IPS-15b (cell line): Measurements from ENCODE around the gene ACMSD.
"Not testable (repeated sequence)": the region's sequence is repeated elsewhere in the genome, so short reads cannot be mapped to it uniquely, and the experiment has no call there.

Experiments used
- H3K27me3 ChIP-seq: one replicate; pipeline ENCODE4 v1.6.1; 2013; ENCODE audit warnings: low read length; ENCODE audit not compliant: control insufficient read depth, insufficient read depth
- H3K36me3 ChIP-seq: one replicate; pipeline ENCODE4 v1.6.1; 2013; ENCODE audit warnings: low read length; ENCODE audit not compliant: control insufficient read depth, insufficient read depth
- H3K4me1 ChIP-seq: one replicate; pipeline ENCODE4 v1.6.1; 2013; ENCODE audit warnings: mild to moderate bottlenecking, low read length; ENCODE audit not compliant: control insufficient read depth, insufficient read depth
- H3K4me3 ChIP-seq: one replicate; pipeline ENCODE4 v1.5.1; 2013; ENCODE audit warnings: low read depth, low read length
- H3K9ac ChIP-seq: one replicate; pipeline ENCODE4 v1.6.1; 2013; ENCODE audit warnings: low read depth, mild to moderate bottlenecking, low read length
- H3K9me3 ChIP-seq: one replicate; pipeline ENCODE4 v1.6.1; 2013; ENCODE audit warnings: mild to moderate bottlenecking, low read length; ENCODE audit not compliant: control insufficient read depth, insufficient read depth

Gene ACMSD

GRCh38 chr2:134823431-134823830 lies 15.0 kb upstream of the ACMSD start:
- Histone ChIP-seq H3K4me1 (no peaks in the 10 kb centered on the region), H3K27me3 (no peaks in the 10 kb centered on the region), H3K9me3 (no peaks in the 10 kb centered on the region), H3K36me3 (no peaks in the 10 kb centered on the region), H3K9ac (no peak overlapping the region), H3K4me3 (no peak overlapping the region)

- Histone ChIP-seq H3K36me3 (no peaks in the 10 kb centered on the region), H3K9ac (no peak overlapping the region), H3K4me3 (no peak overlapping the region), H3K9me3 (no peaks in the 10 kb centered on the region), H3K27me3 (no peaks in the 10 kb centered on the region), H3K4me1 (no peaks in the 10 kb centered on the region)
Observed at GRCh38 chr2:134823832-134824231, 14.6 kb upstream of the ACMSD start.

GRCh38 chr2:134825716-134826115 lies 12.7 kb upstream of the ACMSD start:
- not testable (repeated sequence) for H3K9me3 ChIP-seq, H3K36me3 ChIP-seq, H3K4me3 ChIP-seq, H3K9ac ChIP-seq, H3K4me1 ChIP-seq, H3K27me3 ChIP-seq

GRCh38 chr2:134835471-134835870 lies 2.9 kb upstream of the ACMSD start:
- no peak overlapping the region for H3K4me3 ChIP-seq
- no peak overlapping the region for H3K9ac ChIP-seq
- H3K4me1 ChIP-seq, result no peaks in the 10 kb centered on the region
- no peaks in the 10 kb centered on the region for H3K9me3 ChIP-seq
- no peaks in the 10 kb centered on the region for H3K36me3 ChIP-seq
- no peaks in the 10 kb centered on the region for H3K27me3 ChIP-seq

GRCh38 chr2:134836986-134837385 lies 1.4 kb upstream of the ACMSD start:
- H3K36me3 ChIP-seq, result no peaks in the 10 kb centered on the region
- no peaks in the 10 kb centered on the region for H3K27me3 ChIP-seq
- H3K4me1 ChIP-seq, result no peaks in the 10 kb centered on the region
- H3K9ac ChIP-seq, result no peak overlapping the region
- no peak overlapping the region for H3K4me3 ChIP-seq
- H3K9me3 ChIP-seq, result no peaks in the 10 kb centered on the region

- Histone ChIP-seq H3K9ac (no peak overlapping the region), H3K27me3 (no peaks in the 10 kb centered on the region), H3K4me3 (no peak overlapping the region), H3K9me3 (no peaks in the 10 kb centered on the region), H3K4me1 (no peaks in the 10 kb centered on the region), H3K36me3 (no peaks in the 10 kb centered on the region)
Observed at GRCh38 chr2:134839649-134840048, 1.2 kb downstream of the ACMSD start.

- H3K9ac ChIP-seq, result no peak overlapping the region
- H3K4me3 ChIP-seq, result no peak overlapping the region
- H3K27me3 ChIP-seq, result no peaks in the 10 kb centered on the region
- H3K9me3 ChIP-seq, result no peaks in the 10 kb centered on the region
- no peaks in the 10 kb centered on the region for H3K4me1 ChIP-seq
- no peaks in the 10 kb centered on the region for H3K36me3 ChIP-seq
Observed at GRCh38 chr2:134842930-134843490, 4.6 kb downstream of the ACMSD start.

- H3K9ac ChIP-seq, result no peak overlapping the region
- H3K9me3 ChIP-seq, result no peaks in the 10 kb centered on the region
- H3K4me1 ChIP-seq, result no peaks in the 10 kb centered on the region
- no peak overlapping the region for H3K4me3 ChIP-seq
- no peaks in the 10 kb centered on the region for H3K27me3 ChIP-seq
- no peaks in the 10 kb centered on the region for H3K36me3 ChIP-seq
Observed at GRCh38 chr2:134843968-134844367, 5.6 kb downstream of the ACMSD start.

GRCh38 chr2:134845028-134845427 lies 6.6 kb downstream of the ACMSD start:
- no peak overlapping the region for H3K9ac ChIP-seq

GRCh38 chr2:134845719-134846118 lies 7.3 kb downstream of the ACMSD start:
- no peaks in the 10 kb centered on the region for H3K36me3 ChIP-seq
- no peaks in the 10 kb centered on the region for H3K4me1 ChIP-seq
- H3K27me3 ChIP-seq, result no peaks in the 10 kb centered on the region
- no peak overlapping the region for H3K4me3 ChIP-seq
- no peaks in the 10 kb centered on the region for H3K9me3 ChIP-seq
- H3K9ac ChIP-seq, result no peak overlapping the region

More at GRCh38 chr2:134845028-134845427, 6.6 kb downstream of the ACMSD start:
- no peaks in the 10 kb centered on the region for H3K4me1 ChIP-seq
- no peaks in the 10 kb centered on the region for H3K9me3 ChIP-seq
- H3K27me3 ChIP-seq, result no peaks in the 10 kb centered on the region
- no peak overlapping the region for H3K4me3 ChIP-seq
- no peaks in the 10 kb centered on the region for H3K36me3 ChIP-seq

- Histone ChIP-seq H3K4me3 (no peak overlapping the region), H3K9ac (no peak overlapping the region)
Observed at GRCh38 chr2:134846213-134846612, 7.8 kb downstream of the ACMSD start.

GRCh38 chr2:134847582-134847981 lies 9.2 kb downstream of the ACMSD start:
- not testable (repeated sequence) for H3K4me3 ChIP-seq, H3K9ac ChIP-seq, H3K4me1 ChIP-seq, H3K36me3 ChIP-seq, H3K9me3 ChIP-seq, H3K27me3 ChIP-seq

More at GRCh38 chr2:134846213-134846612, 7.8 kb downstream of the ACMSD start:
- no peaks in the 10 kb centered on the region for H3K36me3 ChIP-seq
- no peaks in the 10 kb centered on the region for H3K4me1 ChIP-seq
- H3K9me3 ChIP-seq, result no peaks in the 10 kb centered on the region
- H3K27me3 ChIP-seq, result no peaks in the 10 kb centered on the region
